RWPE1 (cell line): ENCODE results near the gene MKKS.
"Not testable (repeated sequence)": the region's sequence is repeated elsewhere in the genome, so short reads cannot be mapped to it uniquely, and the experiment has no call there.

Experiments
- CTCF ChIA-PET: fragments of 350-600 bp; sonication (Branson Sonifier 250); formaldehyde crosslinking; extraction: SDS; loops from one replicate; lab custom pipeline; 2021; lab: Yijun Ruan, JAX
- POLR2A ChIA-PET: fragments of 400-600 bp; formaldehyde crosslinking; extraction: SDS; loops from one replicate; lab custom pipeline; 2020; ENCODE audit warnings: antibody characterized with exemption; ENCODE audit not compliant: low non-redundant PET; lab: Yijun Ruan, JAX
- DNase-seq: peaks from one replicate; pipeline ENCODE4 v3.0.0; 2012; ENCODE audit warnings: low spot score
- H3K27ac ChIP-seq: fragments of 450-650 bp; 2 replicates; pipeline ENCODE4 v1.5.1; 2017
- TF ChIP-seq, protein P1 (sequence below): fragments of 450-650 bp; conservative IDR thresholded peaks from 2 replicates; pipeline ENCODE4 v1.5.1; 2017; ENCODE audit warnings: low read depth, mild to moderate bottlenecking

MKKS gene

DNA sequence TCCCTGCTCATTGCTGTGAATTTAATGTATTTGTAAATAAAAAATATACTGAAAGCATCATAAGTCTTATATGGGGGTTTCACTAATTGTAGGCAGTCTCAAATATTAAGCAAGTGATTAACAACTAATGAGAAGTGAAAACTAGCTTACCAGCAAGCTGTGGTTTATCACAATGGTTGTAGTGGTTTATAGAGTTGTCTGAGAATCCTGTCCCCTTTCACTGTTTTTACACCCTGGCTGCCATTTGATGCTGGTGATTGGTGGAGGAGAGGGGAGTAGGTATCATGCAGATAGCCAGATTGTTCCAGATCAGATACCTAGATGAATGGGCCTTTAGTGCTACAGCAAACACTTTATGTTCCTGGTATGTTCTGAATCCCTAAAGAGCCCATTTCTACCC is 6.0 kb downstream of the MKKS start:
- no peak for DNase-seq
- H3K27ac ChIP-seq: no peak overlapping the region
- TF ChIP-seq, protein P1, sequence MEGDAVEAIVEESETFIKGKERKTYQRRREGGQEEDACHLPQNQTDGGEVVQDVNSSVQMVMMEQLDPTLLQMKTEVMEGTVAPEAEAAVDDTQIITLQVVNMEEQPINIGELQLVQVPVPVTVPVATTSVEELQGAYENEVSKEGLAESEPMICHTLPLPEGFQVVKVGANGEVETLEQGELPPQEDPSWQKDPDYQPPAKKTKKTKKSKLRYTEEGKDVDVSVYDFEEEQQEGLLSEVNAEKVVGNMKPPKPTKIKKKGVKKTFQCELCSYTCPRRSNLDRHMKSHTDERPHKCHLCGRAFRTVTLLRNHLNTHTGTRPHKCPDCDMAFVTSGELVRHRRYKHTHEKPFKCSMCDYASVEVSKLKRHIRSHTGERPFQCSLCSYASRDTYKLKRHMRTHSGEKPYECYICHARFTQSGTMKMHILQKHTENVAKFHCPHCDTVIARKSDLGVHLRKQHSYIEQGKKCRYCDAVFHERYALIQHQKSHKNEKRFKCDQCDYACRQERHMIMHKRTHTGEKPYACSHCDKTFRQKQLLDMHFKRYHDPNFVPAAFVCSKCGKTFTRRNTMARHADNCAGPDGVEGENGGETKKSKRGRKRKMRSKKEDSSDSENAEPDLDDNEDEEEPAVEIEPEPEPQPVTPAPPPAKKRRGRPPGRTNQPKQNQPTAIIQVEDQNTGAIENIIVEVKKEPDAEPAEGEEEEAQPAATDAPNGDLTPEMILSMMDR: no peak
- ChIA-PET CTCF (interaction anchor here (0.6 to 1.5 kb wide), 4 partner anchors 450 to 1376 kb away, joined by 3 to 8 read pairs (median 4); no protein-coding TSS in a partner anchor), POLR2A (no interaction called here)

DNA sequence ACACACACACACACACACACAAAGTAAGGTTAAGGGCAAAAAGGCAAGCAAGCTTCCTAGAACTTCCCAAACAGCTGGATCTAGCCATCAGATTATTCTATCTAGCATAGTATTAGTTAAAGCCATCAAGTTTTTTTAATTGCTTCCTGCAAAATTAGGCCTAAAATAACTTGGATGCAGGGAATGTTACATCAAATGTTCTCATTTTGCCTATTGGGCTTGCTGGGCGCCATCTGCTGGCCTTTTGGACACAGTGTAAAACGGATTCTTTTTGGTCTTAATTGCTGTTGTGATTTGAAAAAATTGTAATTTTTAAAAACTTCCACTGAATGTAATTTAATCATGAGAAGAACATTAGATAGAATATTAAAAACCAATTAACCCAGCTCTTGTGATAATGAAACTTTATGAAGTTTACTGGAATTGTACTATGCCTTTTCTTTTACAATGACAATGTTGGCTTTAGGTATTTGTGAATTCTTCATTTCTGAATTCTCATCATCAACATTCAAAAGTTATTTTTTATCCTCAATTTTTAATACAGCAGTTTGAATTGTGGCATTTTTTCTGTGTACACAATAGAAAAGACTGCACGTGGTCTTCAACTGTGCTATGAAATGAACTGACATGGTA is 6.8 kb downstream of the MKKS start:
- POLR2A ChIA-PET: no interaction called here
- CTCF ChIA-PET: interaction anchor here (0.6 to 1.5 kb wide), 10 partner anchors 9 to 809 kb away, joined by 3 to 8 read pairs (median 4); no protein-coding TSS in a partner anchor
- TF ChIP-seq, protein P1: peak; percentile 94
- no peak overlapping the region for H3K27ac ChIP-seq
- peak; percentile 35 for DNase-seq

DNA sequence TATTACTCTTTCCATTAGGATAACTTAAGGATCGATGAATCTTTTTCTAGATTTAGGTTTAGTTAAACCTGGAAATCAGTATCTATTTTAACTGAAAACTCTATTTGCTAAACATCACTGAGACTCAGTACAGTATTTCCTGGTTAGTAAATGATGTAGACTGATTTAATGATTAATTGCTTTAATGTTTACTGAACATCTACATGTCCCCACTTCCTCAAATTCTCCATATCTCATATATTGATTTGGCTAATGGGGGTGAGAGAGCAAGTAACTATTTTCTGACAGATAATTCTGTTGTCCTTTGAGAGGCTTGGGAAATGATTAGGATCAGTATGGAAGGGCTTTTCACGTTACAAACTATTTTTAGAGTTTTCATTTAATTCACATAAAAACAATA is 10.3 kb downstream of the MKKS start:
- H3K27ac ChIP-seq: no peak overlapping the region
- DNase-seq: no peak
- POLR2A ChIA-PET: no interaction called here
- CTCF ChIA-PET: interaction anchor here (0.5 kb wide), 1 partner anchor 492 kb away, joined by 4 read pairs; no protein-coding TSS in a partner anchor
- TF ChIP-seq, protein P1: no peak

DNA sequence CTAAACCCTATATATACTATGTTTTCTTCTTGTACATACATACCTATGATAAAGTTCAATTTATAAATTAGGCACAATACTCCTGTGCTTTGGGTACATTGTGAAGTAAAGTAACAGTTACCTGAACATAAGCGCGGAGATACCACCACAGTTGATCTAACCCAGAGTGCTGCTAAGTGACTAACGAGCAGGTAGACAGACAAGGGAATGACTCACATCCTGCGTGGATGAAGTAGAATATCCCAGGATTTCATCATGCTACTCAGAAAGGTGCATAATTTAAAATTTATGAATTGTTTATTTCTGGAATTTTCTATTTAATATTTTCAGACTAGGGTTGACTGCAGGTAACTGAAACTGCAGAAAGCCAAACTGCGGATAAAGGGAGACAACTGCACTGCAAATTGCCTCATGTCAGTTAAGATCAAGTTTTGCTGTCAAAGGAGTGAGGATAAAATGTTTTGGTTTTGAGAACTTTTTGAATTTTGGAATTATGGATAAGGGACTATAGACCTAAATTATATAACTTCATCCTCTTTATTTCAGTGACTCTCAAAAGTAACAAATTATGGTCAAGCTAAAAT is 14.4 kb downstream of the MKKS start:
- POLR2A ChIA-PET: no interaction called here
- H3K27ac ChIP-seq: no peak overlapping the region
- peak; percentile 84 for DNase-seq
- CTCF ChIA-PET: no interaction called here
- TF ChIP-seq, protein P1: no peak

DNA sequence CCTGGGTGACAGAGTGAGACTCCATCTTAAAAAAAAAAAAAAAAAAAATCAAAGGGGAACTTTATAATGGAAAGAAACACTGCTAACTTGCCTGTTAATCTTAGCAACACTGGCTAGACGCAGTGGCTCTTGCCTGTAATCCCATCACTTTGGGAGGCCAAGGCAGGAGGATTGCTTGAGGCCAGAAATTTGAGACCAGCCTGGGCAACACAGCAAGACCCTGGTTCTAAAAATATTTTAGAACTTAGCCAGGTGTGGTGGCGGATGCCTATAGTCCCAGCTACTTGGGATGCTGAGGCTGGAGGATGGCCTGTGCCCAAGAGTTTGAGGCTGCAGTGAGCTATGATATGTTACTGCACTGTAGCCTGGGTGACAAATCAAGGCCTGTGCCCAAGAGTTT is 16.8 kb downstream of the MKKS start:
- POLR2A ChIA-PET, DNase-seq, H3K27ac ChIP-seq: not testable (repeated sequence)
- CTCF ChIA-PET: interaction anchor here (1.4 kb wide), 1 partner anchor 10 kb away, joined by 6 read pairs; no protein-coding TSS in a partner anchor

DNA sequence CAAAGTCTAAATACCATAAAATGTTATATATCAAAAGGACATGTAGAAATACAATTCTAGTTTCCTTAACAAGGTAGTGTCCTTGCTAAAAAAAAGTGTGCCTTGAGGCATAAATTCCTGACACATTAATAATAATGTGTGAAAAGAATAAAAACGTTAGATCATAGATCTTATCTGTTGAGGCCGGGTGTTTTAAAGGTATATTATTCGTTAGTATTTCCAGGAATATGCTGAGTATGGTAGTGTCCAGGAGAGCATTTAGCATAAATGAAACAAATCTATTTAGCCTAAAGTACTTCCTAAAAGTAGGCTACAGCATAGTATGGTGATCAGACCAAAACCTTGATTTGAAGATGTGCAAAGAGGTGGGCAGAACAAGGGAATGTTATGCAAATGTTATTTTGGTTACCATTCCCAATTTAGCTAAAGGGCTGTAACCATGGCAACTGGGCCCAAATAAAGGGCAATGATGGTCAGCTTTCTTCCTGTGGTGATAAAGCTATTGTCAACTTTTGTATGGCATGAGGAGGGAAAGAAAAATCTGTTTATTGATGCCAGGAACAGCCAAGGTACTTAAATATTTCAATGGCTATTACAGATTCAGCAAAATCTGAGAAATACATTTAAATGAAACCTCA is 18.9 kb downstream of the MKKS start:
- DNase-seq: peak; percentile 75
- TF ChIP-seq, protein P1: no peak
- CTCF ChIA-PET: interaction anchor here (0.6 kb wide), 2 partner anchors 362 to 437 kb away, joined by 3 read pairs; no protein-coding TSS in a partner anchor
- POLR2A ChIA-PET: no interaction called here
- H3K27ac ChIP-seq: no peak overlapping the region
